CD4-positive, alpha-beta T cell treated with Interleukin-21 for 1 hour (primary cell): ENCODE measurements around the gene COX5B.
"Not testable (repeated sequence)": the region's sequence is repeated elsewhere in the genome, so short reads cannot be mapped to it uniquely, and the experiment has no call there.

ENCODE experiments used
- DNase-seq: peaks from one replicate; pipeline ENCODE4 v3.0.0-alpha.2; 2020

Gene COX5B

GRCh38 chr2:97654791-97655190 is 8.9 kb downstream of the COX5B start:
- DNase-seq: no peak

DNA sequence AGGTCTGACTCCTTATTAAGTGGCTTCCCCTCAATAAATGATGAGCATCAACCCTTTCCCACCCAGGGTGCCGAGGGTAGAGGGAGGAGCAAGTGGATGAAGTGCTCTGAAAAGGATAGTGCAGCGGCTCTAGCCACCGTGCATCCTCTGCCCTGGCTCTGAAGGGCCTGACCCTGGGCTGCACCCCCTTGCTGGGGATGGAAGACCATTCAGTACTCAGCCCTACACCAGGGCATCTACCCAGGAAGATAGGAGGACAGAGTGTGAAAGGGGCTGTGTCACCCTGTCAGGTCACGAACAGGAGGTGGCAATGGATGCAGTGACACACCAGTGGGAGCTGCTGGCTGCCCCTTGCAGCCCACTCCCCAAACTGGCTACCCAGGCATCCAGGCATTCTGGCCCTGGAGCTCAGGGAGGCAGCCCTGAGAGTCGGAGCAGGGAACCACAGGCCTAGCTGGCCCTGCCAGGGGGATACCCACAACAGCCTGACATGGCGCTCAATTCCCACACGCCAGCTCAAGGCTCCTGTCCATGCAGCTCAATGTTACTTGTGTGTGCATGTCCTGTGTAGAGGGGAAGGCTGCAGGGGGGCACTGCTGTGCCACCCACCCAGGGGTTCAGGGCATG is 10.4 kb downstream of the COX5B start:
- no peak for DNase-seq

DNA sequence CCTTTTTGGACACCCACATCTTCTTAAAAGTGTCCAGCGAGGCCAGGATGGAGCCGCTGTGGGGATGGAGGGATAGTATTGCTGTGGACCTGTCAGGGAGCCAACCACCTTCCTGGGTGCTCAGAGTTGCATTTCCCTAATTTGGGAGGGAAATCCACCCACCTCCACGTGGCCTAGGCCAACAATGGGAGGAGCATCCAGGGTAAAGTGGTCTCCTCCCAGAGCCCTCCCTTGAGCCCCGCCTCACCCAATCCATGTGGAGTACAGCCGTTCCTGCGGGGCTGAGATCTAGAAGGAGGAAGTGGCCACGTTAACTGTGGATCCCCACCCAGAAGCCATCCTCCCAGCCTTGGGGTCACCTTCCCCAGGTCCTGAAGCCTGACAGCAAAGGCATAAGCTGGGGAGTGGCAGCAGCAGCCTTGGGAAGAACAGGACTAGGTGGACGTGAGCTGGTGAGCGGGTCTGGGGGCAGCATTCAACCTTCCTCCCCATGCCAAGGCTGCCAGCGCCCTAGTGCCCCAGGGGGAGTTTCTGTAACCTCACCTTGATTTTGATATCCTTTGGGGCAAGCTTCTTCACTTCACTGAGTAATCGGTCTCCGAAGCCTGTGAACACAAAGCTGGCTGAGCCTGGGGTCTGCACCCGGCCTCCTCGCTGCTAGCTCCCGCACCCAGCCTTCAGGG is 11.2 kb downstream of the COX5B start:
- DNase-seq: no peak

DNA sequence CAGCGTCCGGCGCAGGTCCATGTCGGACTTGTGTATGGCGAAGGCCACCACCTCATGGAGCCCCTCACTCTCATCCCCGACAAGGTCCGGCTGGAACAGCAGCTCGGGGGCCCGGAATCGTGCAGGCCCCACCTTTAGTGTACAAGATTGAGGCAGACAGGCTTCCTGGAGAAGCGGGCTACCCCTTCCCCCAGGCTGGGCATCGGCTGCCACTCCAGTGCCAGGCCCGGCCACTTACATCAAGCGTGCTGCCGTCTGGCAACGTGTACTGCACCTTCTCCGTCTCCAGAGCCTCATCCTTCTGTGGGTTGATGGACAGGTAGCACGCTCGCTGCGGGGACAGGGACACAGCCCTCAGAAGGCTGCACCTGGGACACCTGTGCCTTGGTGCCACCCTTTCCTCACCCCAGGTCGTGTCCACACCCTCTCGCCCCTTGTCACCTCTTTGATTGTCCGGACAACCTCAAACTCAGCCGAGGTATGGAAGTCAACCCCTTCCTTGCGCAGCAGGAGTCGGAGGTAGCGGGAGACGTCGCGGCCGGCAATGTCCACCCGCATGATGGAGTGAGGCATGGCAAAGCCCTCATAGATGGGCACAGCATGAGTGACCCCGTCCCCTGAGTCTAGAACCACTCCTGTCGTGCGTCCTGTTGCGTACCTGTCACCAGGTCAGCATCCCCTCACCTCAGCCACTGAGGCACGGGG is 12.3 kb downstream of the COX5B start:
- DNase-seq: no peak

GRCh38 chr2:97658691-97659157 is 12.9 kb downstream of the COX5B start:
- DNase-seq: no peak

DNA sequence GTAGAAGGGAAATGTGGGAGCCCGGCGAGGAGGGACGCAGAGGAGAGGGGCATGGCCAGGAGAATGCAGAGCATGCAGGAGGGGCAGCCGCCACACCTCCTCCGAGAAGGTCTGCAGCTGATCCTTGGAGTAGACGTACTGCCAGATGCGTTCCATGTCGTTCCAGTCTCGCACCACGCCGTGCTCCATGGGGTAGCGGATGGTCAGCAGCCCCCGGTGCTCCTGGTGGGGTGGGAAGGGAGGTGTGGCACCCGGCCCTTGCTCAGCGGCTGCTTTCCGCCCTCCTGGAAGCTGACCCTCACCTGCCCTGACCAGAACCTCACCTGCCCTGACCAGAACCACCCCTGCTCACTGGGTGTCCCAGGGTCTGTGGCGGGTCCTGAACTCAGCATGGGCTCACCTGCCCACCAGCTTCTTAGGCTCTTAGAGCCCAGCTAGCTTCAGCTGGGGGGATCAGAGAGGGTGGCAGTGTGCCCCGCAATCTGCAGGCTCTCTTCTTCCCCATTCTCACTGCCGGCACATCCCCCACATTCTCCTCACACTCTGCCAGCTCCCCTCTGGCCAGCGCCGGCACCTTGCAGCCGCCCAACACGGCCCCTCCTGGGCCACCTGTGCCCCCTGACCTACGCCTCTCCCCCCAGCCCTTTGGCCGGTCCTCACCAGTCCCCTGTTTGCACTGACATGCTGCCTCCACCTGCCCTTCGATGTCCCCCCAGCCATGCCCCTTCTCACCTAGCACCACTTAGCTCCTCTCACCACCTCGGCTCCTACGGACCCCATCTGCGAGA is 13.6 kb downstream of the COX5B start:
- DNase-seq: no peak

GRCh38 chr2:97660044-97660774 is 14.3 kb downstream of the COX5B start:
- DNase-seq: no peak

DNA sequence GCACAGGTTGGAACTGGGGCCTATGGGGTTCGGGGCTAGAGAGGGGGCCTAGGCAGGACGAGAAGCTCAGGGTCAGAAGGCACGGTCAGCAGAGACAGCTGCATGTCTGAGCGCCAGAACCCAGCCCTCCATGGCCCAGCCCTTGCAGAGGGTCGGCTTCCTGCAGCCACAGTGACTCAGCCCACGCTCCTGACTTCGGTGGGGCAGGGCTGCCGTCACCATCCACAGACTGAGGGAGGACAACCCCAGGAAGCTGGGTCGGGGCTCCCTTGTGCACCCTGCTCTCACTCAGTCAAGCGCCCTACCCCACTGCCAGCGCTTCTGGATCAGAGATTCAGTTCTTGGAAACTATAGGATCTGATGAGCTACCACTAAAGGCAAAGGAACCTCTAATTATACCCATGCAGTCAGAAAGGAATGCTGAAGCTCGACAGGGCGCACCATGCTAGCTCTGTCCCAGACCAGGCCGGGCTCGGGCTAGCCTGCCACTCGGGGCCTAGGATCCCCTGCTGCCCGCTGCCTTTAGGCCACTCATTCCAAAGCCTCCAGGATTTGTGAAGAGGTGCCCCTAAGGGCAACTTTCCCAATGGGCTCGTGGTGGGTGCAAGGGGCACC is 15.0 kb downstream of the COX5B start:
- no peak for DNase-seq

DNA sequence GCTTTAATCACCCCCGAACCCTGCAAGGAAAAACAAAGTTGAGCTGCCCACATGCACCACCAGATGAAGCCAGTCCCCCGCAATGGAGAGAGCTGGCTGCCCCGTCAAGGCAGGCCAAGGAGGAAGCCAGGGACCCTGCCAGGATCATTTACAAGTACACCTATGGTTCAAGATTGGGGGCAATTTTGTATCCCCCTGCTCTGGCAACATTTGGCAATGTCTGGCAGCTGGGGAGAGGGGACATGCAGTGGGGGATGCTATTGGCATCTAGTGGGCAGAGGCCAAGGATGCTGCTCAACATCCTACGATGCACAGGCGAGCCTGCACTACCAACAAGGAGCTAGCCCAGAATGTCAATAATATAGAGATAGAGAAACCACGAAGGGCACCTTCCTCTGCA is 16.1 kb downstream of the COX5B start:
- DNase-seq: no peak

DNA sequence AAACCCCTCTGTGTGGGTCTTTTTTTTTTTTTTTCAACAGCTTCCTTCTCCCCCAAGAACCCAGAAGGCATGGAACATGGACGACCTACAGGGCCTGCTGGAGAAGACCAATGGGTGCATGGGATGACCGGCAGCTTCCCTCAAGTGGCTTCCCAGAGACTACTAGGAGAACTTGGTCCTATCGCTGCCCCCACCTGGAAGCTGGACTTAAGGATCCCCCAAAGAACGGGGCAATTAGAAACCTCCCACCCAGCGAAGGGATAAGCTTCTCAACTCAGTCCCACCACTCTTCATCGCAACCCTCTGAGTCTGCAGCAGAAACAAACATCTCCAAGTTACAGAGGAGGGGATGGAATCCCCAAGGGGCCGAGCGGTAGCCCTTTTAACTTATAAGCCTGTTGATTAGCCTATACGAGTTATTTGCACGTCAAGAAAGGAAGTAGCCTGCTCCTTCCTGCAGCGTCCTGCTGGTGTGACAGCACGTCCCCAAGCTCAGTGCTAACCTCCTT is 16.6 kb downstream of the COX5B start:
- DNase-seq: no peak

GRCh38 chr2:97662895-97663625 is 17.2 kb downstream of the COX5B start:
- DNase-seq: peak; percentile 66

DNA sequence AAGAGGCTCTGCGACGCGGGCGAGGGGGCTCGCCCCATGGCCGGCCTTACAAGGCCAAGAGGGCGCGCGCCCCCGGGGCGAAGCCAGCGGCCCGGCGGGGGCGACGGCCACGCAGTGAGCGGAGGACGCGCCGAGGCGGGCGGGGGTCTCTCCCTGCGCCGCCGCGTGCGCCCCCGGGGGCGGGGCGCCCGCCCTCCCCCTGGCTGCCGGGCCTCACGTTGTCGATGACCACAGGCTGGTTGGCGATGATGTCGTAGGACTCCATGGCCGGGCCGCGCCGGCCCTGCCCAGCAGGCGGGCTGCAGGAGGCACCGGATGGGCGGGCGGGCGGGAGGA is 17.7 kb downstream of the COX5B start:
- no peak for DNase-seq

- DNase-seq: peak; percentile 98
Observed at GRCh38 chr2:97663962-97664635, 18.2 kb downstream of the COX5B start, which contains the start of gene ACTR1B. Gene ACTR1B, minus strand, starts transcription at chr2:97664044. Its CDS starts 154 bp downstream, at chr2:97663890.

GRCh38 chr2:97664636-97664970 is 18.7 kb downstream of the COX5B start:
- DNase-seq: no peak

DNA sequence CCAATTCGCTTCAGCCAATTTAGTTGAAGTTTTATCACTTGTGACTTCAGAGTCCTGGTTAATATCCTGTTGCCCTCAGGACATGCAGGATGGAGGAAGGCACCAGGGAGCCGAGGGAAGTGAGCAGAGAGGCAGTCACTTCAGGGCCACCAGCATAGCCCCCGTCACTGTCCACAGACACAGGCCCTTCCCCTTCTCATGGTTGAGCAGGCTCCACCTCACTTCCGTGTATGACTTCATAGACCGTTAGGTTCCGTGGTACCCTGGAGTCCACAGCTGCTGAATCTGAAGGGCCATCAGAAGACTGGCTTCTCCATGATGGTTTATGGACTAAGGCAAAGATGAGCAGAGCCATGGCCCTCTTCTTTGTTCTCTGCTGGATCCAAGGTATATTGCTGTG is 23.6 kb downstream of the COX5B start, which contains the start of gene C2orf92:
C2orf92 (plus strand) TSS at position 266 of the 400 bp plus-strand sequence; CDS start at position 342, 76 bp downstream.
- no peak for DNase-seq

- no peak for DNase-seq
Observed at GRCh38 chr2:97670471-97670870, 24.6 kb downstream of the COX5B start.

DNA sequence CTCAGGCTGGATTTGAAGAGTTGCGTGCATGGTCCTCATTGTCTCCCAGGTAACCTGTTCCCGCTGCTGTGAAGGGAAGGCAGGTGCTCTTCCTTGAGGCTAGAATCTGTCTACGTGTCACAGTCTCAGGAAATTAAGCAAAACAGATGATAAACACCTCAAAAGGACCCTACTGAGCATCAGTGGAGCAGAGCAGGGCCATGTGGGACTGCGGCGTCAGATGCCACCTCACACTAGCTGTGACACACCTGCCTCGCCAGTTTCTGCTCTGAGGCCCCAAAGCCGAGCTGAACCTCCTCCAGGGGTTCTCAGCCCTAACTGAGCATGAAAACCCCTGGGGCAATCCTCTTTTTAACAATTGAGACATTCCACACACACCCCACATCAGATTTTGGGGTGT is 25.7 kb downstream of the COX5B start:
- DNase-seq: no peak

DNA sequence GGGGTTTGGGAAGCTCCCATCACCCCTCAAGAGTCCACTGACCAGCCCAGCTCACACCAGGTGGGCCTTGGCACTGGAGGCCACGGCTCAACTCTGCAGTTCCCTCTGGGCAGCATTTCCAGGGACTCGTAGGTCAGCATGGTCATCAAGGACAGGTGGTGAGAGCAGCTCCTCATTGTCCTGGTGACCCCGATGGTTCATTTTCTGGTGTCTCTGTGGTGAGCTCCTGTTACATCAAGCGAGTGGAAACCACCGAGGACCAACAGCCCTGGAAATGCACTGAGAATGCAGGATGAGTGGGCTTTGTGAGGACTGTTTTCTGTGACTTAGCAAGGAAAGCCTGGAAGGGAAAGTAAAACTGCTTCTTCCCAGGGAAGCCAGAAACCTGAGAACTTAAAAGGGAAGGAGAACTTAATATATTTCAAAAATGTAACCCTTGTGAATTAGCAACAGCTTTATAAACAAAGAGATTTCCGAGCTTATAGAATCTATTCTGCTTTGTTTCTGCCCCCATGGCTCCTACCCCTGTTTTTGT is 26.8 kb downstream of the COX5B start:
- DNase-seq: not testable (repeated sequence)

DNA sequence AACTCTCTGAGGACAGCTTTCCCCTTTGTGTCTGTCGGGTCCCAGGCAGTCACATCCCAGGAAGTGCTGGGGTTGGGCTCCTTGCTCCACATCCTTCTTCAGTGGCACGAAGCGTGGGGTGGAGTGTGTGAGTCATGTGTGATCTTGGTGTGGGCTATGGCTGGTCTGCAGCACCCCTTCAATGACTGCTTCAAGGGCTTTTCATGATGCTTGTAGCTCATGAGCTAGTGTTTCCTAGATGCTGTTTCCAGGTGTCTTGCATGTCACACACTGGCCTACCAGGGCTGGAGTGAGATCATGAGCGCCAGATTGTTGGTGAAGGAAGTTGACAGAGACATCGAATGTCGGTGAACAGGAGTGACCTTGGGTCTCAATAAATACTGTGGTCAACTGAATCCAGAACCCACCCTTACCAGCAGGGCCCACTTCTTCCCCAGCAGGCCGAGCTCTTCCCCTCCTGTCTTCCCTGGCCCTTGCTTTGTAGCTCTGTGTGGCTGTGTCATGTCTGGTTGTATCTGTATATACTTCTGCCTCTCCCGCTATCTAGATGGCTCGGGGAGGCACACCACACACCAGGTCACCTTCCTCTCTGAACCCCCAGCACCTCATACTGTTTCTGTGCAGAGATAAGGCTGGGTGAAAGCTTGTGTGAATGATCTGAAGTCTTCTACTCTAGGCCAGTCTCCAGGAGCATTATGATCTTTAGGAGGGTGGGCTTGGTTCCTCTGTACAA is 27.5 kb downstream of the COX5B start:
- no peak for DNase-seq

GRCh38 chr2:97673915-97674283 is 28.0 kb downstream of the COX5B start:
- DNase-seq: no peak
